ENCODE data around the gene ST8SIA6. TPM values are rescaled to one million over a fixed set of nuclear protein-coding genes. Genes with fewer than 3 reads are reported as not detected.

Gene ST8SIA6
- total and polyA plus RNA-seq, 2 of the 8 experiments (the other 6 are each of a cell fraction or from before 2014, with no cell fraction given): 0.70 to 1.1 TPM

DNA sequence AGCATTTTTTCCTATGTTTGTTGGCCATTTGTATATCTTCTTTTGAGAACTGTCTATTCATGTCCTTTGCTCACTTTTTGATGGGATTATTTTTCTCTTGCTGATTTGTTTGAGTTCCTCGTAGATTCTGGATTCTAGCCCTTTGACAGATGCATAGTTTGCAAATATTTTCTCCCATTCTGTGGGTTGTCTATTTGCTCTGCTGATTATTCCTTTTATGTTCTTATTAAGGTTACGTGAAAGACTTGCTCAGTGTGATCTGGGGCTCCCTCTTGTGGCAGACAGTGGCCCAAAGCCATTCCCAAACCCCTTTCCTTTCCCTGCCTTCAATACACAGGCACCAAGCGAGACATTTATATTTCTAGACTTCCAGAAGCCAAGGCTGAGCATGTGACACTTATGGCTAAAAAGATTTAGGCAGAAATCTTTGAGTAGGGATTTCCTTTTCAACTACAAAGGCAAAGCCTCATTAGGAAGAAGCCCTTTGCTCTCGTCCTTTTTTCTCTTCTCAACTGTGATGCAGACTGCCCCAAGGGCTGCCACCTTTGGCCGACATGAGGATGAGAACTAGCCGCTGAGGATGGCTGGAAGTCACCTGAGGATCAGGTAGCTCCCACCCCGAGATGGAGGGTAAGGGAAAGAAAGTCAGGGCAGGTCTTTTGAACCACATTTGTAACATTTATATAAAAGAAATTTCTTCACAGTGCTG, 23.6 kb downstream of the ST8SIA6 start:
- H3K4me3 ChIP-seq (ENCODE audit: extremely low read depth in 1 of 4, insufficient read depth in 2 of 4, low read depth in 3 of 4, low read length in 4 of 4): no peak overlapping the region
- no peak overlapping the region for H3K4ac ChIP-seq (replicated peaks; ENCODE audit: insufficient read length, low read depth, low read length)
- 51% methylated on average over 7 of the region's 7 CpGs; no CpG with 5 or more reads in 1 of the 2 experiments for WGBS, 2 experiments (ENCODE audit: extremely low coverage in 1 of 2, insufficient coverage in 1 of 2, insufficient read length in 1 of 2, insufficient replicate concordance in 2 of 2, low coverage in 1 of 2, low lambda C conversion rate in 2 of 2, missing lambda C conversion rate in 1 of 2)
- CTCF ChIA-PET (ENCODE audit: partially characterized antibody): interaction anchor here (0.6 to 5.0 kb wide), 18 partner anchors 10 to 185 kb away, joined by 3 to 36 read pairs (median 4); no protein-coding TSS in a partner anchor
- H2BK15ac ChIP-seq (ENCODE audit: low read length): no peak overlapping the region
- no peaks in the 10 kb centered on the region for H3K79me1 ChIP-seq (ENCODE audit: low read depth, low read length)
- FAIRE-seq (peak; percentile 79), DNase-seq (ENCODE audit: low read depth in 1 of 2, low spot score in 2 of 2) (peak in 1 of 2 experiments; percentile 83)
- H3K9ac ChIP-seq (replicated peaks in 1 of 4; ENCODE audit: extremely low read depth in 1 of 4, low read depth in 3 of 4, low read length in 3 of 4): no peak overlapping the region
- H3K36me3 ChIP-seq (ENCODE audit: control insufficient read depth in 2 of 4, insufficient read depth in 4 of 4, low read length in 3 of 4): no peaks in the 10 kb centered on the region
- H2AFZ ChIP-seq (ENCODE audit: low read length): peak overlapping the region; percentile 91; the same call in 1 of the 2 replicates
- H3K4me1 ChIP-seq (replicated peaks in 1 of 4; ENCODE audit: control insufficient read depth in 3 of 4, insufficient read depth in 4 of 4, low read length in 3 of 4): peaks cover 0 to 2% (median 0%) of the 10 kb centered on the region in 4 experiments; a peak in 1 of 7 replicates
- no peak overlapping the region for H4K8ac ChIP-seq (ENCODE audit: extremely low read depth, insufficient read depth, low read length)
- H4K5ac ChIP-seq (ENCODE audit: insufficient read length, low read depth, low read length): no peak overlapping the region
- no peak overlapping the region for H3K18ac ChIP-seq (ENCODE audit: extremely low read depth, low read length)
- no peak overlapping the region for H2BK5ac ChIP-seq (ENCODE audit: low read depth, low read length)
- no peak overlapping the region for H3K14ac ChIP-seq (ENCODE audit: insufficient read length)
- H3K27me3 ChIP-seq (replicated peaks in 1 of 4; ENCODE audit: control insufficient read depth in 3 of 4, extremely low read depth in 1 of 4, insufficient read depth in 3 of 4, low read length in 3 of 4): no peaks in the 10 kb centered on the region
- no peak overlapping the region for H4K91ac ChIP-seq (replicated peaks; ENCODE audit: insufficient read length, low read length)
- no peak overlapping the region for H3K56ac ChIP-seq (replicated peaks; ENCODE audit: insufficient read length, low read depth, low read length)
- no peaks in the 10 kb centered on the region for H3K9me3 ChIP-seq (ENCODE audit: insufficient read depth in 2 of 2, low read depth in 1 of 2, low read length in 1 of 2)
- H4K20me1 ChIP-seq (replicated peaks in 1 of 2; ENCODE audit: control insufficient read depth in 1 of 2, insufficient read depth in 2 of 2, low read length in 2 of 2): no peaks in the 10 kb centered on the region
- H2BK120ac ChIP-seq (replicated peaks; ENCODE audit: low read depth, low read length): no peak overlapping the region
- no peak overlapping the region for H3K4me2 ChIP-seq (ENCODE audit: insufficient read depth in 1 of 2, low read depth in 2 of 2, low read length in 2 of 2)
- no peak overlapping the region for H3K23ac ChIP-seq (ENCODE audit: insufficient read length)
- no peaks in the 10 kb centered on the region for H3K79me2 ChIP-seq (ENCODE audit: control insufficient read depth in 1 of 2, insufficient read depth in 2 of 2, low read length in 2 of 2)
- 0 out of 2 replicates have a peak, but pooled peaks cover 2% of the 10 kb centered on the region for H3K23me2 ChIP-seq (ENCODE audit: low read depth, low read length)
- no peak overlapping the region for H3K27ac ChIP-seq (ENCODE audit: low read depth, low read length)
- no peak overlapping the region for H2AK5ac ChIP-seq (ENCODE audit: low read depth, low read length)
- TF ChIP-seq RAD21 (IDR thresholded peaks at IDR 0.05 in 1 of 2, conservative IDR thresholded peaks at IDR 0.05 in 1 of 2; ENCODE audit: low read depth in 2 of 2, low read length in 2 of 2): peak; percentile 76 to 77
- TF ChIP-seq CTCF (IDR thresholded peaks at IDR 0.05; ENCODE audit: control extremely low read depth in 1 of 3, insufficient read depth in 1 of 3, low read depth in 1 of 3, low read length in 3 of 3): peak; percentile 69 to 87 (median 77)
- TF ChIP-seq ZNF274 (IDR thresholded peaks at IDR 0.05; ENCODE audit: borderline replicate concordance, extremely low read depth, low read length): no peak
- H2BK20ac ChIP-seq (ENCODE audit: low read length): no peak overlapping the region
- POLR2A ChIA-PET (ENCODE audit: partially characterized antibody): no interaction called here
- H2BK12ac ChIP-seq (ENCODE audit: low read depth, low read length): no peak overlapping the region

Measured in H1 (cell line).